NCI-H774 (cell line): Measurements from ENCODE around the gene IGSF9B.

Source experiments
- DNase-seq: peaks from one replicate; lab custom pipeline; 2025; lab: John Stamatoyannopoulos, UW

Gene IGSF9B

DNA sequence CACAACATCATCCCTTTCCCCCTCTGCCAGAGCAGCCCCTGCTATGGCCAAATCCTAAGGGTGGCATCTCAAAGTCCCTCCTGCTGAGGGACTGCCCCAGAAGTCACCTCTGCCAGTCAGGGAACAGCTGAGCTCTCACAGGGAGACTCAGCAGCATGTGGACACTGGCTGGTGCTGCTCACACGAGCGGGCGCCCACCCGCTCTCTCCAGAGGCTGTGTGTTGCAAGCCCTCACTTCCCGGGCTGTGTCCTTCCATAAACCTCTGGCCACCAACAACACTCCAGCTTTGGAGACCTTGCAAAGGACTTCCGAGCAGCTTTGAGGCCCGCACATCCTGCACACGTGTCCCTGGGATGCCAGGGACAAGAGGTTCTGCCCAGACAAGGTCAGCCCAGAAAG is 2.8 kb downstream of the IGSF9B start:
- DNase-seq, result no peak

- DNase-seq, result no peak
Observed at GRCh38 chr11:133953547-133953946, 3.2 kb downstream of the IGSF9B start.

- no peak for DNase-seq
Observed at GRCh38 chr11:133952199-133953190, 4.3 kb downstream of the IGSF9B start.

- no peak for DNase-seq
Observed at GRCh38 chr11:133951327-133952198, 5.2 kb downstream of the IGSF9B start.

DNA sequence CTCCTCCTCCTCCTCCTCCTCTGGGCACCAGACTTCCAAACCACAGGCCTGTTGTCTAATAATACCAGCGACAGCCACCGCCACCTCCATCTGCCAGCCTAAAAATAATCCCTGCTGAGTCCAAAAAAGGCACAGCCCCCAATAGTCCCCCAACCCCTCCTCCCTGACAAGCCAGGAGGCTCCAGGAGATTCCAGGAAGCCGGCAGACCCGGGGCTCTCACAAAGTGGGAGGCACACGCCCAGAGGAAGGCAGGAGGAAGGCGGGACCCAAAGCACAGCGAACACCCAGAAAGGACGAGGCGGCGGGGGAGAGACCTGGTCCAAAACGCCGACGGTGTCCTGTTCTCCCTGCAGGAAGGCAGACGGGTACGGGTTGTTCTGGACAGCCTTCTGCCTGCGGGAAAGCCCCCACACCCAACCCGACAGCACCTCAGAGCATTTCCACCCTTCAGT is 5.9 kb downstream of the IGSF9B start:
- DNase-seq, result no peak

DNA sequence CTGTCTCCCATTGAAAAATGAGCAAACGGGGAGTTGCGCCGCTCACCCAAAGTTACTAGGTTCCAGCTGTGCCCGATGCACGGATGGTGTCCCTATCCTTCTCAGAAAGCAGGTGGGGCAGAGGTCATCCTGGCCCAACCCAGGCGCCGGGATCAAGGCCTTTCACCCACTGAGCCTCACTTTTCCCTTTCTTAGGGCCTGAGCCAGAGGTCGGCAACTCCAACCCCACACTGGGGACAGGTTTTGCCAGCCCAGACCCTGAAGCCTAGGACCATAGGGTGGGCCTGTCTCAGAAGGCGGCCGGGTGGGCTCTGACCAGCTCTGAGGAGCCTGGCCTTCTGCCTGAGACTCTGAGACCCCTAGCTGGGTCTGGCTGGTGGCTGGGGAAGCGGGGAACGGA is 6.3 kb downstream of the IGSF9B start:
- DNase-seq, result no peak

DNA sequence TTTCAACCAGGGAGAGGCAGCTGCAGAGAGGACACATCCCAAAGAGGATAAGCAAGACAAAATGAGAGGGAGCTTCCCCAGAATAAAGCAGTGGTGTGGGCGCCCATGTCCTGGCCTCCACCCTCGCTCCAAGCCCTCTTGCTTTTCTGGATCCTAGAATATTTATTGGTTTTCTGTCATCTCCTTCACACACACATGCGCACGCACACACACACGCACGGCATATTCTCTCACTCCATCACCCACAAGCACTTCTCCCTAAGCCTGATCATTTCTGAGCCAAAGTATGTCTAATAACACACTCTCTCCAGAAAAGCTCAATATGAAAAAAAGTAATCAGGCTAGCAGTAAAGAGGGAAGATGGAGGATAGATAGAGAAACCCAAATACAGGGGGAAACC is 7.6 kb downstream of the IGSF9B start:
- DNase-seq, result no peak

- DNase-seq, result no peak
Observed at GRCh38 chr11:133948711-133949110, 8.1 kb downstream of the IGSF9B start.

DNA sequence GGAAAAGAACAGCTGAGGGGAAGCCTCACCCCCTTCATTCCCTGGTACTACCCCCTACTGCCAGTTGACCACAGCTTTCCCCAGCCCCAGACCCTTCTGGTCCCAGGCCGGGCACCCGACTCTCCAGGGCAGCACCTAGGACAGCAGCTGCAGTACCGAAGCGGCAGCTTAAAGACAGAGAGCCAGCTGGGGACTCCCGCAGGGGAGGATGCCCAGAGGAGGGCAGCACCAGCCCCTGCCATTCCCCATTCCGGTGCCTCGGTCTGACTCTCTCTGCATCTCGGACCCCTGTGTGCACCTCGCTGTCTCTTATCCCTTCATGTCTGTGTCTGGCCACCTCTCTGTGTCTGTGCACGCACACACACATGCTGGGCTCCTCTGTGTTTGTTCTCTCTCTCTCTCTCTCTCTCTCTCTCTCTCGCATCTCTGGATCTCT is 9.4 kb downstream of the IGSF9B start:
- no peak for DNase-seq

DNA sequence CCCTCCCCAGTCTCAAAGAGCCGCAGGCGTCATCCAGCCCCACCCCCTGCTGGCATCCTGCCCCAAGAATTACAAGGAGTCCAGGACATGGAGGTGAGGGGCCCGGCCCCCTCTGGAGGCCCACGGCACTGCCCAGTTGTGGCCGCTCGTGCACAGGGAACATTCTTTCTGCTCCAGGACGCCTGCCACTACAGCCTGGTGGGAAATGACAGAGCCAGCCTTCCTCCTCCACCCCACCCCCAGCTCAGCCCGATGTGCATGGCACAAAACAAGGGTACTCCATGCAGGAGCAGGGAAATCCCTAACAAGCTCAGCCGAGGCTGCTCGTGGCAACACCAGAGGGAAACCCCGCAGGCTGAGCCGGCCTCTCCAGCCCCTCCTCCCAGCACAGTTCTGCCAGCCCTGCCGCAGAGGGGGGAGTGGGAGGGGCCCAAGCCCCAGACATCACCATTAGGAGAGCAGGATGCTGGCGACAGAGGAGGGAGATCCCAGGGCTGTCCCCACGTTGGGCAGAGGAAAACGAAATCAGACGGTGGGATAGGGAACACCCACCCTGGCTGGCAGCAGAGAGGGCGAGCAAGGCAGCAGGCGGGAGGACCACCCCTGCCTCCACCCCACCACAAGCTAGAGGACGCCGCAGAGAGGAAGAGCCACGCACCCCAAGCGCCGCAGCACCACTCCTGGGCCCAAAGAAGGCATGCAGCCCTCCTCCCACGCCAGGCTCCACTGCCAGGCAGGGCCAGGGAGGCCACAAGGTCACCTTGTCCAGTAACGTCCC is 10.0 kb downstream of the IGSF9B start:
- DNase-seq, result no peak

DNA sequence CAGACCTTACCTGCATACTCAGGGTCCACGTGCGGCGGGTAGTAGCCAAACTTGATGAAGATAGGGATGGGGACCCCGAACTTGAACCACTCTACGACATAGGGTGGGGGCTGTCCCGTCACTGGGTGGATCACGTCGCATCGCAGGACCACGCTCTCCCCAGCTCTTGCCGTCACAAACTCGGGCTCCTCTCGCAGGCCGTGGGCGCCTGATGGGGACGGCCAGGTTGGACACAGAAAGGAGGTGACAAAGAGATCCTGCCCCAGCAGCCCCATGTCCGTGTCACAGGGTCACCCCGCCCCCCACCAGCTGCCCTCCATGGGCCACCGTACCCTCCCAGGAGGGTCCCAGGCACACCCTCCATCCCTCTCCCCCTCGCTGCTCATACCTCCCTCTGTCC is 10.7 kb downstream of the IGSF9B start:
- no peak for DNase-seq

- no peak for DNase-seq
Observed at GRCh38 chr11:133945087-133945974, 11.4 kb downstream of the IGSF9B start.

DNA sequence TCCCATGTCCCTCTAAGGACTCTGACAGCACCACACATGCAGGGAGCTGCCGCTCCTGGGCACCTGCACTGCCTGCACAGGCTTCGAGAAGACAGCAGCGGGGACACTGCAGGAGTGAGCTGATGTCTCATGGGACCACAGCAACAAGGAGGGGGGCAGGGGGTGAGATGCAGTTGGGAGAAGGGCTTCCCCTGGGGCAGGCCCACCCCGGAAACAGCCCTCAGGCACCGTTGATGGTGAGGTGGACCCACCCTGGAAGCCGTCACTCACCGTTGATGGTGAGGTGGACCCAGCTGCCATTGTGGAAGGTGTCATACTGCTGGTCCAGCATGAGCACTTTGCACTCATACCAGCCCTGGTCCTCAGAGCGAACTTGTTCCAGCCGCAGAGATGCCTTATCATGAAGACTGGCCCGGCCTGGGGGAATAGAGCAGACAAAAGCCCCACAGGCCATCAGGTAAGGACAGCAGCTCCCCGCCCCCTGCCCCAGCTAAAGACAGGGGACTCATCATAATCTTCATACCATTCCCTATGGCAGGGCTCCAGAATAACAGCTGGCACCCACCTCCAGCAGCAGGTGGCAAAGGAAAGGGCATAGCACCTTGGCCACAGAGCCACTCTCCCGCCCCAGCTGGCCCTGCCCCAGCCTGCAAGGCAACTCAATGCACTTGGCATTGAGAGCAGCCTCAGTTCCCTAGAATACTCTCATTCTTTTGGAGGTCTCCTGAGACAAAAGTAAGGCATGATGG is 12.6 kb downstream of the IGSF9B start:
- DNase-seq, result no peak

GRCh38 chr11:133942577-133942976 is 14.2 kb downstream of the IGSF9B start:
- DNase-seq, result no peak

- no peak for DNase-seq
Observed at GRCh38 chr11:133941546-133941945, 15.2 kb downstream of the IGSF9B start.

- no peak for DNase-seq
Observed at GRCh38 chr11:133940034-133940433, 16.7 kb downstream of the IGSF9B start.

DNA sequence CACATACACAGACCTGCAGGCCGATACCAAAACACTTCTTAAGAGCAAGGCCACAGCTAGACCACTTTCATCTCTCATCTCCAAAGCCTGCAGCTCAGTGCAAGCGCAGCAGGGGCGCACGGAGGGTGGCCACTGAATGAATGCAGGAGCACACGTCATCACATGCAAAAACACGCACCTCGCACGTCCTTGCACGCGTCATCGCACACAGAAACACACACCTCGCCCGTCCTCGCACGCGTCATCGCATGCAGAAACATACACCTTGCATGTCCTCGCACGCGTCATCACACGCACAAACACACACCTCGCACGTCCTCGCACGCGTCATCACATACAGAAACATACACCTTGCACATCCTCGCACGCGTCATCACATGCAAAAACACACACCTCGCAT is 17.2 kb downstream of the IGSF9B start:
- no peak for DNase-seq

DNA sequence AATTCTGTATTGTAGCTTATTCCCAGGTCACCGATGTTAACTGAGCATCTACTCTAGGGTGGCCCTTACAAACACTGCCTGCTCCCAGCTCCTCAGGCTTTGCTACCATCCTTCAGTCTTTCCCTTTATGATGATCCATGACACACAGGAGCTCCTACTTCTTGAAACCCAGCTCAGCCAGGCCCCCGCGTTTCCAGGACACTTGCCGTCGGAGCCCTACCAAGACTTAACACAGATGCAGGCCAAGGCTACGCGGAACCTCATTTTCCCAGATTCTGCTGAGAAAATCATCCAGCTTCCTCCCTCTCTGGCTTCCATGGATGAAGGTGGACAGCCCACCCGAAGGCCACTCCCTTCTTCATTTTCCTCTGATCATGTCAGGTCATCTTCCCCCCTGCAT is 18.6 kb downstream of the IGSF9B start:
- DNase-seq, result no peak

DNA sequence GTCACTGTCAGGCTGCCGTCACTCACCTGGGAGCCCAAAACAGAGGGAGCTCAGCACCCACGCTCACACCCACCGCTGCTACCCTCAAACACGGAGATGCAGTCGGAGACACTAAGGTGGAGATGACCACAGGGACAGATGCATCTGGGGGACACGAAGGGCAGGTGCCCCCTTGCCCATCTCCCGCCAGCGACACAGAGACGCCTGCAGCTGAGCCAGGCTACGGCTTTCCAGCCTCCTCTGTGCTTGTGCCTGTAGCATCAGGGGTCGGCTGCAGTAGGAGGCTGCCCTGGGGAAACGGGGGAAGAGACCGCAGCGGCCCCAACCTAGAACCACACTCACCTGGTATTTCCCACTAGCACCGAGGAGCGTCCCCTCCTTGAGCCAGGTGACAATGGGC is 19.3 kb downstream of the IGSF9B start:
- DNase-seq, result no peak

- no peak for DNase-seq
Observed at GRCh38 chr11:133937015-133937414, 19.8 kb downstream of the IGSF9B start.
